HG03280 (cell line): ENCODE data around the gene PSENEN.

Experiments used
- ATAC-seq: cut with Tn5 transposase; IDR thresholded peaks from one replicate; pipeline ENCODE4 v1.9.1; 2021; ENCODE audit warnings: mild to moderate bottlenecking, moderate library complexity; ENCODE audit not compliant: unreplicated experiment

PSENEN gene

GRCh38 chr19:35733180-35734125, 12.0 kb upstream of the PSENEN start:
- ATAC-seq = no peak

- no peak for ATAC-seq
Measured at GRCh38 chr19:35734273-35734672, 11.2 kb upstream of the PSENEN start.

GRCh38 chr19:35734889-35735288, 10.6 kb upstream of the PSENEN start:
- no peak for ATAC-seq

GRCh38 chr19:35736913-35737886, 8.3 kb upstream of the PSENEN start:
- no peak for ATAC-seq

GRCh38 chr19:35738021-35738886, 7.2 kb upstream of the PSENEN start:
- ATAC-seq = no peak

GRCh38 chr19:35738887-35739229, 6.6 kb upstream of the PSENEN start:
- no peak for ATAC-seq

- ATAC-seq = no peak
Measured at GRCh38 chr19:35739275-35740107, 6.0 kb upstream of the PSENEN start.

- ATAC-seq = peak; percentile 10
Measured at GRCh38 chr19:35740108-35740422, 5.4 kb upstream of the PSENEN start.

GRCh38 chr19:35740423-35741202, 4.8 kb upstream of the PSENEN start:
- ATAC-seq = peak; percentile 58

GRCh38 chr19:35741203-35741515, 4.3 kb upstream of the PSENEN start:
- no peak for ATAC-seq

GRCh38 chr19:35742121-35742724, 3.2 kb upstream of the PSENEN start, which contains the start of gene IGFLR1:
TSS of gene IGFLR1 (minus strand) at chr19:35742452. CDS start at chr19:35741180, 1,272 bp downstream.
- no peak for ATAC-seq

GRCh38 chr19:35743640-35744429, 1.6 kb upstream of the PSENEN start:
- no peak for ATAC-seq

- peak; percentile 34 for ATAC-seq
Measured at GRCh38 chr19:35744430-35745327, 772 bp upstream of the PSENEN start.

GRCh38 chr19:35746087-35746462, 624 bp downstream of the PSENEN start:
- ATAC-seq = no peak

GRCh38 chr19:35746531-35746930, 1.1 kb downstream of the PSENEN start:
- no peak for ATAC-seq

GRCh38 chr19:35748106-35749020, 2.9 kb downstream of the PSENEN start, which contains the start of gene LIN37:
TSS of gene LIN37 (plus strand) at chr19:35748576. CDS start at chr19:35748725, 149 bp downstream.
- peak; percentile 67 for ATAC-seq
